ENCODE results near the gene TOM1L1.

The TOM1L1 gene

DNA sequence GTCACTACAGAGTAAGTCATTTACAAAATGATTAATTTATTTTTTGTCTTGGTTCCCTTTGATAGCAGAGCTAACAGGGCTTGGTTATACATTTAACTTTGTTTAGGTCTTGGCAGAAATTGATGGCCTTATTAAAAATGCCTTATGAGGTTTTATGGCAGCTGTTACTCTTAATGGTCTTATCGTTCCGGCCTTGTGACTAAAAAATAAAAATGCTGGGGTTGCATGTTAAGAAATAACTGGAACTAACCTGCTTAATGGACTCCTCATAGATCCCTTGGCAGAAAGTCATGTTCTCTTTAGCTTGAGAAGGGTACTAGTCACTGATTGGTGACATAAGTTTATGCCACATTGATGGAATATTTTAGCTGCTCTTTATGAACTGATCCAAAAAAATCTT is 49.5 kb downstream of the TOM1L1 start:
- Mint-ChIP-seq H3K27ac (no peak overlapping the region), H3K36me3 (ENCODE audit: low read depth) (peaks cover 13% of the 10 kb centered on the region), H3K9me3 (no peaks in the 10 kb centered on the region), H3K4me3 (no peak overlapping the region), H3K27me3 (peaks cover 11% of the 10 kb centered on the region), H3K4me1 (ENCODE audit: low read depth) (peaks cover 12% of the 10 kb centered on the region)

DNA sequence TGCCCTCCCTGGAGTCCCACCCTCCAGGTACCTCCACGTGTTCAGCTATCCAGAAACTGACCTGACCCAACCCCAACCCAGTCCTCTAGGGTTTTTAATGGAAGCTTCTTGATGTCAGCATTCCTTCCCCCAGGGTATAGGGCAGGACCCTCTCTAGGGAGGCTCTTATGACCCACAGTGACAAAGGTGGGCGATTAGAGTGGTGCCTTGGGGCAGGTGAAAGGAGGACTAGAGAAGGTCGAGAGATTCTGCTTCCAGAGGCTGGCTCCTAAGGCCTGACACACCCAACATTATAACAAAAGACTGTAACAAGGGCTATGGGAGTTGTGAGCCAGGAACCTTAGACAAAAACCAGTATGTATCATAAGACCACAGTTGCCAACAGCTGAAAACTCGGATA is 50.6 kb downstream of the TOM1L1 start:
- H3K4me3 Mint-ChIP-seq, result no peak overlapping the region
- peaks cover 13% of the 10 kb centered on the region for H3K36me3 Mint-ChIP-seq (ENCODE audit: low read depth)
- peaks cover 11% of the 10 kb centered on the region for H3K27me3 Mint-ChIP-seq
- H3K9me3 Mint-ChIP-seq, result no peaks in the 10 kb centered on the region
- no peak overlapping the region for H3K27ac Mint-ChIP-seq
- H3K4me1 Mint-ChIP-seq (ENCODE audit: low read depth), result peaks cover 9% of the 10 kb centered on the region

DNA sequence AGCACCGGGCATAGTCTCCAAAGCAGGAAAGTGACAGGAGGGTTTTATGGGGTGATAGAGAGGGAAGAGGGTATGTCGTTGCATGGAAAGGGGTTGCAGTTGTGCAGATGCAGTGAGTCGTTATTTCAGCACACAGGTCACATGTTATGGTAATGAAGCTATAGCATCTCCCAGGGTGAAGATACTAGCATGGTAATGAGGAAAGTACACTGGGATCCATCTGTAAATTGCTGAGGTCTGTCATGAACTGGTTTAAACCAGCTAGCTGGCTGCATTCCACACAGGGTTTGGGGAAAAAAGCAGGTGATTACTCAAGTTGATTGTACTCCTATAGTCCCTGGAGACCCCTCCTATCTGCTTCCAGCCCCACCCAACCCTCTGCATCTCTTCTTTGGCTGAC is 56.1 kb downstream of the TOM1L1 start:
- H3K9me3 Mint-ChIP-seq, result no peaks in the 10 kb centered on the region
- H3K4me3 Mint-ChIP-seq, result no peak overlapping the region
- peaks cover 40% of the 10 kb centered on the region for H3K36me3 Mint-ChIP-seq (ENCODE audit: low read depth)
- no peaks in the 10 kb centered on the region for H3K27me3 Mint-ChIP-seq
- H3K4me1 Mint-ChIP-seq (ENCODE audit: low read depth), result no peaks in the 10 kb centered on the region
- H3K27ac Mint-ChIP-seq, result no peak overlapping the region

DNA sequence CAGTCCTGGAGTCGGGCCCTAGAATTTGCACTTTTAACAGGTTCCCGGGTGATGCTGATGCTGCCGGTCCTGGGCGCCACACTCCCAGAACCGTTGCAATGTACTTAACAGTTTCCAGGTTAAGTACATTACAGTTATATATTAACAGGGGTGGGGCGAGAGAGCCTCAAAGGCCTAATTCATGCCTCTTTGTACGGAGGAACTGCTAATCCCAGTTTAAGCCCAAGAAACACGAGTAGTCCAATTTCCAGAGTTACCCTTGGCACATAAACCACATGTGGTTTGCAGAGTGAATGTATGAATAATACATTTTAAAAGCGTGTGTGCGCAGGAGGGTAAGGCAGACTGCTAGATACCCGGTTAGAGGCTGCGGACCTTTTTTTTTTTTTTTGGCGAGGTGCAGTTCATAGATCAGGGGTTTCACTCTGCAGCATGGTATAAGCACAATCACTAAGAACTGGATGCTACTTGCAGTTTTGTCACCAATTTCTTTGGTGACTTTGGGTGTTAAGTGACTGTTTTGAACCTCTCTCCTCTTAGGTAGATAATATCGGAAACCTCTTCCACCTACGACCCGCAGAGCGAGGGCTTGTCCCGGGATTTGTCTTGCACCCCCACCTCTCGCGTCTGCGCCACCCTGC is 67.1 kb downstream of the TOM1L1 start:
- Mint-ChIP-seq H3K27ac (no peak overlapping the region), H3K4me1 (ENCODE audit: low read depth) (peaks cover 17% of the 10 kb centered on the region), H3K27me3 (no peaks in the 10 kb centered on the region)

DNA sequence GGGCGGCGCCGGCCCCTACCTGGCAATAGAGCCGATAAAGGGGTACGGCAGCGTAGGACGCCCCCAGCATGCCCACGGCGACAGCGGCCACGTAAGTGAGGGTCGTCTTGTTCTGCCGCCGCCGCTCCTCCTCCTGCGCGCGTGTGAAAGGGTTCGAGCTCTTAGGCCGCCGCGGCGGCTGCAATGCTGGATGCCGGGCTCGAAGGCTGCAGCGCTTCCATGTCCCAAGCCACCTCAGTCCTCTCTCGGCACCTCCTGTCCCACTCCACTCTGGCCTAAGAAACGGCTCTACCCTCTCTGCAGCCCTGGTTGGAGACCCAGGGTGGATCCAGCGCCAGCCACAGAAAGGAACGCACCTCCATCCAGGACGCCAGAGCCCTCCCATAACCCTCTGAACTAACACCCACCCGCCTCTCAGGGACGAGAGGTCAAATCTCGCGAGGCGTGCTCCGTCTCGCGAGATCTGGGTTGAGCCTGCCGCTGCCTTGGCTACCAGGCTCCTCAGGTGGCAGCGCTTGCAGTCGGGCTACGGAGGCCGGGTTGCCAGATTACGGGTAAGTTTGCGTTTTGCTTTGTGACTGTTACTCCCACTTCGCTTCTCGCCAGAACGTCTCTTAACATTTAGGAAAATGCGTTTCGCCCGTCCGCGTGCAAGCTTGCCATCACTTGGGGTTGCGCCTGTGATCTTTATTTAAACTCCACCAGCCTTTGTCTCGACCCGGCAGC is 67.8 kb downstream of the TOM1L1 start, which contains the start of the genes COX11 and STXBP4:
Gene COX11 (minus strand): TSS at position 393 of the 726 bp plus-strand sequence. CDS start 8 bp downstream, at position 385.
Gene STXBP4 (plus strand): TSS at position 504 of the 726 bp plus-strand sequence. CDS start 17,455 bp downstream, outside the sequence.
- H3K27me3 Mint-ChIP-seq, result no peaks in the 10 kb centered on the region
- H3K9me3 Mint-ChIP-seq, result no peaks in the 10 kb centered on the region
- no peak within 1 kb of the TSS for H3K4me3 Mint-ChIP-seq
- H3K36me3 Mint-ChIP-seq (ENCODE audit: low read depth), result peaks cover 26% of the 10 kb centered on the region
- H3K4me1 Mint-ChIP-seq (ENCODE audit: low read depth), result peaks cover 17% of the 10 kb centered on the region
- no peak within 1 kb of the TSS for H3K27ac Mint-ChIP-seq

More for the DNA sequence above, 67.1 kb downstream of the TOM1L1 start:
- peaks cover 28% of the 10 kb centered on the region for H3K36me3 Mint-ChIP-seq (ENCODE audit: low read depth)
- no peaks in the 10 kb centered on the region for H3K9me3 Mint-ChIP-seq
- H3K4me3 Mint-ChIP-seq, result no peak overlapping the region

DNA sequence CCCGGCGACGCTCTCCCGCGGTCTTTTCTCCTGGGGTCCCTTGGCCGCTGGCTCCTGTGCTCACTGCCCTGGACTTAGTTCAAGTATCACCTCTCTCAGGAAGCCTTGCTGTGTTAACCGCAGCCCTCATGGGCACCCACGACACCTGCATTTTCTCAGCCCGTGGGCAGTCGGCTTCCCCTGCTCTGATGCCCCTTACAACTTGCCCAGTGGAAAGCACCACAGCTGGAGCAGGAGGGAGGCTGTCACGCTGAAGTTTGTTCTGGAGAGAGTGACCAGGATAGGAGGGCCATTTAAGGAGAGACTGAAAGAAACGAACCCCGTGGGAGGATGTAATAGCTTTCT is 68.3 kb downstream of the TOM1L1 start:
- Mint-ChIP-seq H3K27me3 (no peaks in the 10 kb centered on the region), H3K4me3 (no peak overlapping the region), H3K27ac (no peak overlapping the region), H3K9me3 (no peaks in the 10 kb centered on the region), H3K36me3 (ENCODE audit: low read depth) (peaks cover 22% of the 10 kb centered on the region), H3K4me1 (ENCODE audit: low read depth) (peaks cover 17% of the 10 kb centered on the region)

DNA sequence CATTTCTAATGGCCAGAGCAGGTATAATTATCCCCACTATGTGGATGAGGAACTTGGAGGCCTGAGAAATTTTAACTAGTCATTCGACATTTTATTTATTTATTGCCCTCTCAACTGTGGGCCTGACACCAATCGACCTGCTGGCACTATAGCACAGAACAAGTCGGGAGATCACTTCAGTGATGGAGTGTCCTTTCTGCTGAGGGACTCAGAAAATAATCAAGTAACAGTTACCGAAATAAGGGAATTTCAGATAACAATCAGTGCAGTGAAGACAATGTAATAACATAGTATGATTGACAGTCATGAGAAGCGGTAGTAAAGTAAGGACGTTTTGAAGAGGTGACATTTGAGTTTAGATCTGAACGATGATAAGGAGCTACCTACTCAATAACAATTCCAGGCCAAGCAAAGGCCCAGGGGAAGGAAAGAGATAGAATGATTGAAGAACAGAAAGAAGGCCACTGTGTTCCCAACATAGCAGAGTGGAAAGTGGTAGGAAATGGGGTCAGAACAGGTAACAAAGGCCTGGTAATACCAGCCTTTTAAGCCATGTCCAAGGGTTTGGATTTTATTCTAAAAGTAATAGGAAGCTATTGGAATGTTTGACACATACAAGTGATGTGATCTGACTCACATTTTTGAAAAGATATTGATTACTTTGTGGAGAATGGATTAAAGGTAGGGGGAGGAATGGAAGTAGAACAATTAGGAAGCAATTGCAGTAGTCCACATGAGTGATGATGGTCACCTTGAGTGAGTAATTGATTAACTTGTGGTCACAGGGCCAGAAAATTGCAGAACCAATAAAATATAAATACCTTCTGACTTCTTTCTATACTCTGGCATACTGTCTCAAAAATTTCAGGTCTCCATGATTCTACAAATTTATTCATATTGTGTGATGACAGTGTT is 69.3 kb downstream of the TOM1L1 start:
- Mint-ChIP-seq H3K36me3 (ENCODE audit: low read depth) (peaks cover 13% of the 10 kb centered on the region), H3K4me1 (ENCODE audit: low read depth) (peaks cover 17% of the 10 kb centered on the region), H3K27me3 (no peaks in the 10 kb centered on the region), H3K9me3 (no peaks in the 10 kb centered on the region), H3K4me3 (peak overlapping the region; percentile 12), H3K27ac (no peak overlapping the region)

DNA sequence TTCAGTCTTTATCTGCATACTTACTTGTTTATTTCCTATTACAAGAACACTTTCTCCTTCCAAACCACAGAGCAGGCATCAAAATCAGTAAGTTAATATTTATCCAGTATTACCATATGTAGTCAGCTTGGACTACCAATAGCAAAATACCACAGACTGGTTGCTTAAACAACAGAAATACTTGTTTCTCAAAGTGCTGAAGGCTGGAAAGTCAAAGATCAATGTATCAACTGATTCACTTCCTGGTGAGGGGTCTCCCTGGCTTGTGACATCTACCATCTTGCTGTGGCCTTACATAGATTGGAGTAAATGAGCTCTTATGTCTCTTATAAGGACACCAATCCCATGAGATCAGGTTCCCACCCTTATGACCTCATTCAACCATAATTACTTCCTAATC is 70.5 kb downstream of the TOM1L1 start:
- H3K27me3 Mint-ChIP-seq, result no peaks in the 10 kb centered on the region
- peaks cover 11% of the 10 kb centered on the region for H3K4me1 Mint-ChIP-seq (ENCODE audit: low read depth)
- H3K4me3 Mint-ChIP-seq, result no peak overlapping the region
- H3K27ac Mint-ChIP-seq, result no peak overlapping the region
- H3K9me3 Mint-ChIP-seq, result no peaks in the 10 kb centered on the region
- H3K36me3 Mint-ChIP-seq (ENCODE audit: low read depth), result peaks cover 4% of the 10 kb centered on the region

DNA sequence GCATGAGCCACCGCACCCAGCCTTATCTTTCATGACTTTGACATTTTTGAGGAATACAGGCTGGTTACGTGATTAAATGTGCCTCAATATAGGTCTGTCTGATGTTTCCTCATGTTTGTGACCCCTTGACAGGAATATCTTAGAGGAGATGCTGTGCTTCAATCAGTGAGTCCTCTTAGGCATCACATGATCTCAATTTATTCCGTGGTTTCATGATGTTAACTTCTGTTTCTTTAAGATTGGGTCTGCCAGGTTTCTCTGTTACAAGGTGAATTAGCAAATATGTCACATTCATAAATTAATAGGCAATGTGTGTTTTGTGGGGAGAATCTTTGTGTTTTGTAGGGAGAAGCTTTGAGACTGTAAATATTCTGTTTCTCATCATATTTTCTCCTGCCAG is 71.2 kb downstream of the TOM1L1 start:
- H3K36me3 Mint-ChIP-seq (ENCODE audit: low read depth), result no peaks in the 10 kb centered on the region
- H3K4me1 Mint-ChIP-seq (ENCODE audit: low read depth), result peaks cover 4% of the 10 kb centered on the region
- no peaks in the 10 kb centered on the region for H3K9me3 Mint-ChIP-seq
- H3K27me3 Mint-ChIP-seq, result no peaks in the 10 kb centered on the region
- no peak overlapping the region for H3K4me3 Mint-ChIP-seq
- H3K27ac Mint-ChIP-seq, result no peak overlapping the region

DNA sequence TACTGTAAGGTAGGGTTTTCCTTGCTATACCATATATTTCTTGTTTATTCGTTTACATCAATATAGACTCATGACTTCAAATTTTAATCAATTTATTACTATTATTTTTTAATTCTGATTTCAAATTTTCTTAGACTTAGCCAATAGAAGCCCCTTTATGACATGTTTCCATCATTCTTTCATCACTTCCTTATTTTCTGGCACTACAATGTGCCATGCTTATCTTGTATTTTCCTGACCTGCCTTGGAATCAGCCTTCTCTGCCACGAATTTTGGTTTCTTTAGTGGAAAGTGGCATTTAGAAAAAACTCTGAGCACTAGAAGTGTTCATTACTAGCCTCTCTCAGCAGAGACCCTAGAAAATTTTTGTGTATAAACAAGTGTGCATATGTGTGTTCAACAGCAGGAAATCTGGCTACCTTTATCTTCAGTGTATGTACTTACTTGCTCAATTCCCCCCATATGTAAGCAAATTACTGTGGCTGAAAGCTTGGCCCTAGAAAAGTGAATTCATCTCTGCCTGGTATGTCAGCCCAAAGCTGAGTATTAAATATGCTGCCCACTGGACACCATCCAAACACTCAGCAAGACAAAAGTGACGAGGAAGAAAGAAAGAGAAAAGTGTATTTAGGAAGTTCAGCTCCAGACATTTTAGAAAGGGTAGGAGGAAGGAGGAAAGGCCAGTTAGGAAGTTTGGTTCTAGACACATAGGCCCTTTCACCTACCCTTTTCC is 71.9 kb downstream of the TOM1L1 start:
- no peaks in the 10 kb centered on the region for H3K27me3 Mint-ChIP-seq
- H3K9me3 Mint-ChIP-seq, result no peaks in the 10 kb centered on the region

DNA sequence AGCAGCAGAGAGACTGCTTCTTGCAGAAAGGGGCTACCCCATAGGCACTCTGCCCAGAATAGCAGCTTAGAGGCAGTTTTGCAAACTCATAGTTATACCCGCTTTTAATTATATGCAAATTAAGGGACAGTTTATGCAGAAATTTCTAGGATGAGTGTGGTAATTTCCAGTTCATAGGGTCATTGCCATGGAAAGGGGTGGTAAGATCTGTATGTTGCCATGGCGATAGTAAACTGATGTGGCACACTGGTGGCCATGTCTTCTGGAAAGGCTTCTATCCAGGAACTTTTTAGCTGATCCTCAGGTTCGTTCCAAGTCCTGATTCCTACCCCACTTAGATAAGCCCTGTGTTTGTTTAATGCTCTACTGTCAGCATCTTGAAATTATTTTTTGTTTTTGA is 74.1 kb downstream of the TOM1L1 start:
- no peak overlapping the region for H3K27ac Mint-ChIP-seq
- no peaks in the 10 kb centered on the region for H3K9me3 Mint-ChIP-seq
- no peaks in the 10 kb centered on the region for H3K27me3 Mint-ChIP-seq
- H3K4me1 Mint-ChIP-seq (ENCODE audit: low read depth), result no peaks in the 10 kb centered on the region
- no peaks in the 10 kb centered on the region for H3K36me3 Mint-ChIP-seq (ENCODE audit: low read depth)
- H3K4me3 Mint-ChIP-seq, result no peak overlapping the region

More for the DNA sequence above, 71.9 kb downstream of the TOM1L1 start:
- no peak overlapping the region for H3K27ac Mint-ChIP-seq
- no peaks in the 10 kb centered on the region for H3K36me3 Mint-ChIP-seq (ENCODE audit: low read depth)
- no peak overlapping the region for H3K4me3 Mint-ChIP-seq
- no peaks in the 10 kb centered on the region for H3K4me1 Mint-ChIP-seq (ENCODE audit: low read depth)

DNA sequence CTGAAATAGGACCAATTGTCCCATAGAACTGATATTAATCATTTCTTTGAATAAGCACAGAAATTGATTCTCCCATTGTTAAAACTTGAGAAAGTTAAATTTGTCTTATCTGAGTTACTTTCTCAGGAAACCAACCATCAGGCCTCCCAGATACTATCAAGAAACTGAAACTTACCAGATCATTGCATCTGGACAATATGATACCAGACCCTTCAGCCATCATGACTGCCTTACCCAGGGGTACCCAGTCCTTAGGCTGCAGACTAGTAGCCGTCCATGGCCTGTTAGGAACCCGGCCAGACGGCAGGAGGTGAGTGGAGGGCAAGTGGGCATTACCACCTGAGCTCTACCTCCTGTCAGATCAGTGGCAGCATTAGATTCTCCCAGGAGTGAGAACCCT is 75.7 kb downstream of the TOM1L1 start:
- Mint-ChIP-seq H3K27me3 (no peaks in the 10 kb centered on the region), H3K4me3 (no peak overlapping the region), H3K27ac (no peak overlapping the region), H3K36me3 (ENCODE audit: low read depth) (peaks cover 7% of the 10 kb centered on the region), H3K9me3 (no peaks in the 10 kb centered on the region), H3K4me1 (ENCODE audit: low read depth) (no peaks in the 10 kb centered on the region)

DNA sequence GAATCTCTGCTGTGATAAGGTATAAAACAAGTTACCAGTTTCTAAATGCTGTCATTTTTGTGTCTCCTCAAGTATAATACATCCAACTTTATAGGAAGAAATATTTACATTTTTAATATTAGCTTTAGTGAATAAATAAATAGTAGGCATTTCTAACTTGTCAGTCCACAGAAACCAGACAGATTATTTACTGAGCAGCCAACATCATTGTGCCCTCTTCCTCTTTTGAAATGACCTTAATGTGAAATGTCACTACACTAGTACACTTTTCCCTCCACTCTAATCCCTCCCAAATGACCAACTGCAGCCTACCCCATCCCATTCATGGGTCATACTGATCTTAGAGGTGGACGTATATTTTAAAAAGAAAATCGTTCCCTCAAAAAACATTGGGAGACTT is 77.1 kb downstream of the TOM1L1 start:
- Mint-ChIP-seq H3K27me3 (no peaks in the 10 kb centered on the region), H3K4me3 (no peak overlapping the region), H3K27ac (no peak overlapping the region), H3K36me3 (ENCODE audit: low read depth) (peaks cover 8% of the 10 kb centered on the region), H3K4me1 (ENCODE audit: low read depth) (no peaks in the 10 kb centered on the region), H3K9me3 (no peaks in the 10 kb centered on the region)

DNA sequence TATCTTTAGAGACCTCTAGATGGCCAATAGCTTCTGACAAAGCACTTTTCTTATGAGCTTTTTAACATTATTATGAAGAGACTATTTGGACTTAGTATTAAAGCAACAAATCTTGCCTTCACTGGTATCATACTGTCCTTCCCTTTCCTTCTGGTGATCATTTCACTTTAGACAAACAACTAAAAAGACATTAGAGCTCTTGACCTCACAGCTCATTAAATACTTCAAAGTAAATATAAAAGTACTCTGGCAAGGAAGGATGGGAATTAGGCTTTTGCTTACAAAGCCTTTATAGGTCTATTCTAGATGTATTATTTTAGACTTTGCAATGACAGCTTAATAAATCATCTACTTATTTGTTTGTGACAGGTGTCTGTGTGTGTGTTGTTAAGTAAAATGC is 79.0 kb downstream of the TOM1L1 start:
- Mint-ChIP-seq H3K4me3 (no peak overlapping the region), H3K27me3 (no peaks in the 10 kb centered on the region), H3K27ac (no peak overlapping the region), H3K36me3 (ENCODE audit: low read depth) (peaks cover 8% of the 10 kb centered on the region), H3K9me3 (no peaks in the 10 kb centered on the region), H3K4me1 (ENCODE audit: low read depth) (no peaks in the 10 kb centered on the region)

All from stimulated activated naive CD8-positive, alpha-beta T cell treated with anti-CD3 and anti-CD28 coated beads, Interleukin-15, Interleukin-2, amounts not matched to agents 100 ng/mL and 50 ng/mL, for 24 hours (primary cell).